ENCODE measurements around the gene ABCC2. TPM values are rescaled to one million over a fixed set of nuclear protein-coding genes. Genes with fewer than 3 reads are reported as not detected.

ABCC2 gene
- total RNA-seq, 1 donor from 2014 or later: 1.9 TPM

DNA sequence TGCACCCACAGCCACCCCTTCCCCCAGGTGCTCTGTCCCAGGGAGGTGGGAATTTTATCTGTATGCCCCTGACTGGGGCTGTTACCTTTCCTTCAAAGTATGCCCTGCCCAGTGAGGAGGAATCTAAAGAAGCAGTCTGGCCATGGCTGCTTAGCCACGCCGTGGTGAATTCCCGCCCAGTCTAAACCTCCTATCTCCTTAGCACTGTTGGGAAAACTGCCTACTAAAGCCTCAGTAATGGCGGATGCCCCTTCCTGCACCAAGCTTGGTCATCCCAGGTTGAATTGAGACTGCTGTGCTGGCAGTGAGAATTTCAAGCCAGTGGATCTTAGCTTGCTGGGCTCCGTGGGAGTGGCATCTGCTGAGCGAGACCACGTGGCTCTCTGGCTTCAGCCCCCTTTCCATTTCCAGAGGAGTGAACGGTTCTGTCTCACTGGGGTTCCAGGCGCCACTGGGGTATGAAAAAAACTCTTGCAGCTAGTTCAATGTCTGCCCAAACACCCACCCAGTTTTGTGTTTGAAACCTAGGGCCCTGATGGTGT, 87.2 kb downstream of the ABCC2 start:
- H3K27me3 ChIP-seq (ENCODE audit: low read depth): peaks cover 6% of the 10 kb centered on the region
- H3K9me3 ChIP-seq: no peaks in the 10 kb centered on the region
- TF ChIP-seq, protein P1, sequence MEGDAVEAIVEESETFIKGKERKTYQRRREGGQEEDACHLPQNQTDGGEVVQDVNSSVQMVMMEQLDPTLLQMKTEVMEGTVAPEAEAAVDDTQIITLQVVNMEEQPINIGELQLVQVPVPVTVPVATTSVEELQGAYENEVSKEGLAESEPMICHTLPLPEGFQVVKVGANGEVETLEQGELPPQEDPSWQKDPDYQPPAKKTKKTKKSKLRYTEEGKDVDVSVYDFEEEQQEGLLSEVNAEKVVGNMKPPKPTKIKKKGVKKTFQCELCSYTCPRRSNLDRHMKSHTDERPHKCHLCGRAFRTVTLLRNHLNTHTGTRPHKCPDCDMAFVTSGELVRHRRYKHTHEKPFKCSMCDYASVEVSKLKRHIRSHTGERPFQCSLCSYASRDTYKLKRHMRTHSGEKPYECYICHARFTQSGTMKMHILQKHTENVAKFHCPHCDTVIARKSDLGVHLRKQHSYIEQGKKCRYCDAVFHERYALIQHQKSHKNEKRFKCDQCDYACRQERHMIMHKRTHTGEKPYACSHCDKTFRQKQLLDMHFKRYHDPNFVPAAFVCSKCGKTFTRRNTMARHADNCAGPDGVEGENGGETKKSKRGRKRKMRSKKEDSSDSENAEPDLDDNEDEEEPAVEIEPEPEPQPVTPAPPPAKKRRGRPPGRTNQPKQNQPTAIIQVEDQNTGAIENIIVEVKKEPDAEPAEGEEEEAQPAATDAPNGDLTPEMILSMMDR (IDR thresholded peaks at IDR 0.05): no peak
- ATAC-seq (no peak), DNase-seq (no peak)
- H3K27ac ChIP-seq: no peak overlapping the region
- H3K36me3 ChIP-seq: no peaks in the 10 kb centered on the region
- H3K4me3 ChIP-seq: no peak overlapping the region
- no peaks in the 10 kb centered on the region for H3K4me1 ChIP-seq
- intact Hi-C loops (cut with DNase I): no loop called here

DNA sequence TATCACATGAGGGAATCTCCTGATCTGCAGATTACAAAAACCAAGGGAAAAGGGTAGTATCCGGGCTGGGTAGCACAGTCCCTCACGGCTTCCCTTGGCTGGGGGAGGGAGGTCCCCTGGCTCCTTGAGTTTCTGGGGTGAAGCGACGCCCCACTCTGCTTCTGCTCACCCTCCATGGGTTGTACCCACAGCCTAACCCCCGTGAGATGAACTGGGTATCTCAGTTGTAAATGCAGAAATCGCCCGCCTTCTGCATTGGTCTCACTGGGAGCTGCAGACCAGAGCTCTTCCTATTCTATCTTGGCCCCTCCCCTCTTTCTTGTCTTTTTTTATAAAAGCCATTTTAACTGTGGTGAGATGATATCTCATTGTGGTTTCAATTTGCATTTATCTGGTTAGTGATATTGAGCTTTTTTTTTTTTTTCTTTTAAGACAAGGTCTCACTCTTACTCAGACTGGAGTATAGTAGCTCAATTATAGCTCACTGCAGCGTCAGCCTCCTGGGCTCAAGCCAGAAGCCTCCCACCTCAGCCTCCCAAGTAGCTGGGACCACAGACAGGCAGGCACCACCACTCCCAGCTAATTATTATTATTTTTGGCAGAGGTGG, 87.8 kb downstream of the ABCC2 start:
- Histone ChIP-seq H3K36me3 (peaks cover 3% of the 10 kb centered on the region), H3K4me1 (no peaks in the 10 kb centered on the region), H3K9me3 (no peaks in the 10 kb centered on the region), H3K4me3 (no peak overlapping the region), H3K27me3 (ENCODE audit: low read depth) (peaks cover 6% of the 10 kb centered on the region), H3K27ac (no peak overlapping the region)
- DNase-seq: no peak
- intact Hi-C loops (cut with DNase I): no loop called here
- TF ChIP-seq, protein P1 (IDR thresholded peaks at IDR 0.05): no peak
- no peak for ATAC-seq

DNA sequence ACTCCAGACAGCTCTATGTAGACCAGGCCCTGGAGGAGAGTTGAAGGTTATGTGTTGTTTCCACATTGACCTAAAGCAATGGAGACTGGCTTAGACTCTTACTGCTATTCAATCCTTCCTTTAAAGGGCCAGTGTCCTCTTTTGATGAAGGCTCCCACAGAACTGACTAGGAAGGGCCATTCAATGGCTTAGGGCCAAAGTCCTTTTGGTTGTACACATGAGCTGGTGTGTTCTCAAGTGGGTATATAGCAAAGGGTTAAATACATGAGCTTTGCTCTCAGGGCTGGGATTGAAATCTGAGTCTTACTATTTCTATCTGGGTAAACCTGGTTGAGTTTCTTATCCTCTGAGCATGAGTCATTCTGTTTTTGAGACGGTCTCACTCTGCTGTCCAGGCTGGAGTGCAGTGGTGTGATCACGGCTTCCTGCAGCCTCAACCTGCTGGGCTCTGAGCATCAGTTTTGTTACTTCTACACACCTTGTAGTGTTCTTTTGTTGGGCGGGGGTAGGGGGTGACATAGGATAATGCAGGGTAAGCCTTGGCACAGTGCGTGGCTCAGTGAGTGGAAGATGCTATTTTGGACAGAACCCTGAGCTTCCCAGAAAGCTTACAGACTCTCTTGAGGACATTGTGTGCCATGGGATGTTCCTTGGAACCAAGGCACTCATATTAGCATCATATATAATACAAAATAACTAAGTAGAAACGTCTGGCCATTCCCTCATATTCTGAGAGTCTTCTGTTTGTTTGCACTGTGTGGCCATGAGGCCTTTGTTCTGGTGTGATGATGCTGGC, 90.1 kb downstream of the ABCC2 start:
- Histone ChIP-seq H3K36me3 (peaks cover 26% of the 10 kb centered on the region), H3K27me3 (ENCODE audit: low read depth) (peaks cover 6% of the 10 kb centered on the region), H3K4me1 (no peaks in the 10 kb centered on the region), H3K9me3 (no peaks in the 10 kb centered on the region), H3K4me3 (no peak overlapping the region), H3K27ac (no peak overlapping the region)
- intact Hi-C loops (cut with DNase I): no loop called here
- ATAC-seq (no peak), DNase-seq (no peak)
- TF ChIP-seq, protein P1 (IDR thresholded peaks at IDR 0.05): no peak

DNA sequence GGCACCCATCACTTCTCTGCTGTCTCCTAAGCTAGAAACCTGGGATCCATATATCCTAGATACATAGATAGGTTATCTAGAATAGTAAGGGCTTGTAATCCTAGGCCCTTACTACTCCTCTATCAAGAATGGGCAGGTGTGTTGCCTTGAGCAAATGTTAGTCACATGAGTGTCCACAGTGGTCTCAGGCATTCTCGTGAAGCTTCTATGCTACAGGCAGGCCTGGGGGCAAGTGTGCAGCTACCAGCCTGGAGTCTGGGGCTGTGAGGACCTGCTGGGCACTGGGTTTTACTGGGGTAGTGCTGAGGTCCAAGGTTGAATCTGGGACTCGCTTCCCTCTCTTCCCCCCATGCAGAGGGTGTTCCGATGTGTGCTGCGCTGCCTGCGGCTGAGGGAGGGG, 91.4 kb downstream of the ABCC2 start:
- H3K4me3 ChIP-seq: no peak overlapping the region
- no peak overlapping the region for H3K27ac ChIP-seq
- TF ChIP-seq, protein P1 (IDR thresholded peaks at IDR 0.05): no peak
- no peaks in the 10 kb centered on the region for H3K4me1 ChIP-seq
- DNase-seq (no peak), ATAC-seq (no peak)
- H3K36me3 ChIP-seq: peaks cover 39% of the 10 kb centered on the region
- no peaks in the 10 kb centered on the region for H3K9me3 ChIP-seq
- intact Hi-C loops (cut with DNase I): no loop called here
- H3K27me3 ChIP-seq (ENCODE audit: low read depth): peaks cover 6% of the 10 kb centered on the region

DNA sequence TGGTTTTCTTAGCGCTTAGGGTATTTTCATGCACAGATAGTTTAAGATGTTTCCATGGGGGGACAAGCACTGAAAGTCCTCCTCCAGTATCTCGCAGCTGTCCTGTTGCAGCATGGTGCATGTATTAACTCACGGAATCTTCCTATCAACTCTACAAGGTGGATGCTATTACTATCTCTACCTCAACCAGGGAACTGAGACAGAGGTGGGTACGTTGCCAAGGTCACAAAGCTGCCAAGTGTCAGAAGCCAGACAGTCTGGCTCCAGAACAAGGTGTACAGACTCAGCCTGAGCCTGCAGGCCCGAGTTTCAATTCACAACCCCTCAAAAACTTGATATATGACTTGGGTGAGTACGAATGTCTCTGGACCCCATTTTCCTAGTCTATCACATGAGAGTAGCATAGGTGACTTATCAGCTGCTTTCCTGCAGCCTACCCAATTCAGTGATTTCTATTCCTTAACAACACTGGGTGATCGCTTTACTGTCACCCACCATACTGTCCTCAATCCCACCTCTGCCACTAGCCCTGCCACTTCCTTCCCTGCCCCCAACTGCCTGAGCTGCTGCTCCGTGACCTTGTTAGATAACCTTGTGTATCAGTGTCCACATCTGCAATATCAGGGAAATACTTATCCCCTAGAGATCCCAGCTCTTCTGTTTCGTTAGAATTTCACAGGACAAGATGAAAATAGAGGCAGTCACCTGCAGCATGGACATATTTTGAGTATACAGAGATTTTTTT, 92.1 kb downstream of the ABCC2 start:
- Histone ChIP-seq H3K27ac (no peak overlapping the region), H3K4me1 (no peaks in the 10 kb centered on the region), H3K9me3 (no peaks in the 10 kb centered on the region), H3K36me3 (peaks cover 46% of the 10 kb centered on the region), H3K4me3 (no peak overlapping the region), H3K27me3 (ENCODE audit: low read depth) (peaks cover under 1% of the 10 kb centered on the region)
- ATAC-seq (no peak), DNase-seq (no peak)
- intact Hi-C loops (cut with DNase I): no loop called here
- TF ChIP-seq, protein P1 (IDR thresholded peaks at IDR 0.05): no peak
